Loucy (cell line): ENCODE measurements around the gene ACP7.
"Not testable (repeated sequence)": the region's sequence is repeated elsewhere in the genome, so short reads cannot be mapped to it uniquely, and the experiment has no call there.

ENCODE experiments used
- H2AFZ ChIP-seq: fragments of 200-600 bp; sonication (generic); 2 replicates; pipeline ENCODE4 v1.6.0; 2016; ENCODE audit warnings: antibody characterized with exemption, mild to moderate bottlenecking, low read length, moderate library complexity
- H3F3A ChIP-seq: fragments of 200-600 bp; 2 replicates; pipeline ENCODE4 v1.6.0; 2016; ENCODE audit warnings: antibody characterized with exemption, low read depth, mild to moderate bottlenecking
- H3K27me3 ChIP-seq: fragments of 200-600 bp; sonication (generic); 2 replicates; pipeline ENCODE4 v1.6.1; 2014; ENCODE audit warnings: low read length, mild to moderate bottlenecking; ENCODE audit not compliant: insufficient read depth, poor library complexity, severe bottlenecking
- H3K36me3 ChIP-seq: fragments of 200-600 bp; sonication (generic); 2 replicates; pipeline ENCODE4 v1.6.1; 2016; ENCODE audit warnings: low read length; ENCODE audit not compliant: insufficient read depth
- H3K4me1 ChIP-seq: fragments of 200-600 bp; sonication (generic); 2 replicates; pipeline ENCODE4 v1.5.1; 2014; ENCODE audit warnings: low read length, mild to moderate bottlenecking; ENCODE audit not compliant: insufficient read depth, poor library complexity, severe bottlenecking
- H3K4me2 ChIP-seq: fragments of 200-600 bp; sonication (generic); 2 replicates; pipeline ENCODE4 v1.6.0; 2014; ENCODE audit warnings: antibody characterized with exemption, low read length, low read depth, mild to moderate bottlenecking; ENCODE audit not compliant: poor library complexity, severe bottlenecking
- H3K4me3 ChIP-seq: fragments of 200-600 bp; sonication (generic); 2 replicates; pipeline ENCODE4 v1.5.1; 2014; ENCODE audit warnings: low read length, mild to moderate bottlenecking, mixed read lengths; ENCODE audit not compliant: poor library complexity, severe bottlenecking
- H3K79me2 ChIP-seq: fragments of 200-600 bp; sonication (generic); 2 replicates; pipeline ENCODE4 v1.6.1; 2014; ENCODE audit warnings: low read length; ENCODE audit not compliant: insufficient read depth
- H3K9ac ChIP-seq: fragments of 200-600 bp; sonication (generic); 2 replicates; pipeline ENCODE4 v1.6.0; 2014; ENCODE audit warnings: mild to moderate bottlenecking, low read depth, low read length, moderate library complexity; ENCODE audit not compliant: poor library complexity, severe bottlenecking
- H3K9me2 ChIP-seq: fragments of 200-600 bp; sonication (generic); replicated peaks from 2 replicates; pipeline ENCODE4 v1.6.1; 2016; ENCODE audit warnings: low read depth, low read length, mixed read lengths
- H3K9me3 ChIP-seq: fragments of 200-600 bp; sonication (generic); 2 replicates; pipeline ENCODE4 v1.6.1; 2014; ENCODE audit warnings: mild to moderate bottlenecking, antibody characterized with exemption, low read length, low read depth; ENCODE audit not compliant: insufficient read depth
- H4K20me1 ChIP-seq: fragments of 200-600 bp; sonication (generic); 2 replicates; pipeline ENCODE4 v1.6.0; 2014; ENCODE audit warnings: antibody characterized with exemption, low read length, mild to moderate bottlenecking; ENCODE audit not compliant: insufficient read depth, poor library complexity, severe bottlenecking
- EZH2phosphoT487 ChIP-seq: fragments of 200-600 bp; IDR thresholded peaks from 2 replicates; pipeline ENCODE4 v1.6.1; 2018; ENCODE audit warnings: antibody characterized with exemption, mild to moderate bottlenecking, moderate library complexity, borderline replicate concordance
- TF ChIP-seq, protein P1 (sequence below): fragments of 200-600 bp; sonication (generic); conservative IDR thresholded peaks from 2 replicates; pipeline ENCODE4 v1.5.1; 2014; ENCODE audit warnings: mild to moderate bottlenecking, antibody characterized with exemption, low read length

Gene ACP7

DNA sequence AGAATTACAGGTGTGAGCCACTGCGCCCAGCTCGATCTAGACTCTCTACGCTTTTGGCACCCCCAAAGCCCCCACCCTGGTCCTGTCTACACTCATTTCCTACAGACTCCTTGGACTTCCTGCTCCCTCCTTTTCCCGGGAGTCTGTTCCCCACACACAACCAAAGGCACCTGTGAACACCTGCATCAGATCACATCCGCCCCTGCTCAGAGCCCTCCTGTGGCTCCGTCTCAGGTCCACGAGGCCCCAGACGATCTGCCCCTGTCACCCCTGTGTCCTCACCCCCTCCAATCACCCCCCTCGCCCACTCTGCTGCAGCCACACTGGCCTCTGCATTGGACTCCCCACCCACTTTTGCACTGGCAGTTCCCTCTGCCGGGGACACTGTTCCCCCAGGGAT, 29.0 kb downstream of the ACP7 start:
- no peak overlapping the region for H3K9ac ChIP-seq
- no peak overlapping the region for H2AFZ ChIP-seq
- TF ChIP-seq, protein P1, sequence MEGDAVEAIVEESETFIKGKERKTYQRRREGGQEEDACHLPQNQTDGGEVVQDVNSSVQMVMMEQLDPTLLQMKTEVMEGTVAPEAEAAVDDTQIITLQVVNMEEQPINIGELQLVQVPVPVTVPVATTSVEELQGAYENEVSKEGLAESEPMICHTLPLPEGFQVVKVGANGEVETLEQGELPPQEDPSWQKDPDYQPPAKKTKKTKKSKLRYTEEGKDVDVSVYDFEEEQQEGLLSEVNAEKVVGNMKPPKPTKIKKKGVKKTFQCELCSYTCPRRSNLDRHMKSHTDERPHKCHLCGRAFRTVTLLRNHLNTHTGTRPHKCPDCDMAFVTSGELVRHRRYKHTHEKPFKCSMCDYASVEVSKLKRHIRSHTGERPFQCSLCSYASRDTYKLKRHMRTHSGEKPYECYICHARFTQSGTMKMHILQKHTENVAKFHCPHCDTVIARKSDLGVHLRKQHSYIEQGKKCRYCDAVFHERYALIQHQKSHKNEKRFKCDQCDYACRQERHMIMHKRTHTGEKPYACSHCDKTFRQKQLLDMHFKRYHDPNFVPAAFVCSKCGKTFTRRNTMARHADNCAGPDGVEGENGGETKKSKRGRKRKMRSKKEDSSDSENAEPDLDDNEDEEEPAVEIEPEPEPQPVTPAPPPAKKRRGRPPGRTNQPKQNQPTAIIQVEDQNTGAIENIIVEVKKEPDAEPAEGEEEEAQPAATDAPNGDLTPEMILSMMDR: no peak
- TF ChIP-seq EZH2phosphoT487: no peak
- H3K79me2 ChIP-seq: no peaks in the 10 kb centered on the region
- no peaks in the 10 kb centered on the region for H3K27me3 ChIP-seq
- no peaks in the 10 kb centered on the region for H3K4me1 ChIP-seq
- no peaks in the 10 kb centered on the region for H3F3A ChIP-seq
- no peak overlapping the region for H3K4me3 ChIP-seq
- H4K20me1 ChIP-seq: no peaks in the 10 kb centered on the region
- H3K9me3 ChIP-seq: no peaks in the 10 kb centered on the region
- no peaks in the 10 kb centered on the region for H3K36me3 ChIP-seq
- no peaks in the 10 kb centered on the region for H3K9me2 ChIP-seq
- no peak overlapping the region for H3K4me2 ChIP-seq

DNA sequence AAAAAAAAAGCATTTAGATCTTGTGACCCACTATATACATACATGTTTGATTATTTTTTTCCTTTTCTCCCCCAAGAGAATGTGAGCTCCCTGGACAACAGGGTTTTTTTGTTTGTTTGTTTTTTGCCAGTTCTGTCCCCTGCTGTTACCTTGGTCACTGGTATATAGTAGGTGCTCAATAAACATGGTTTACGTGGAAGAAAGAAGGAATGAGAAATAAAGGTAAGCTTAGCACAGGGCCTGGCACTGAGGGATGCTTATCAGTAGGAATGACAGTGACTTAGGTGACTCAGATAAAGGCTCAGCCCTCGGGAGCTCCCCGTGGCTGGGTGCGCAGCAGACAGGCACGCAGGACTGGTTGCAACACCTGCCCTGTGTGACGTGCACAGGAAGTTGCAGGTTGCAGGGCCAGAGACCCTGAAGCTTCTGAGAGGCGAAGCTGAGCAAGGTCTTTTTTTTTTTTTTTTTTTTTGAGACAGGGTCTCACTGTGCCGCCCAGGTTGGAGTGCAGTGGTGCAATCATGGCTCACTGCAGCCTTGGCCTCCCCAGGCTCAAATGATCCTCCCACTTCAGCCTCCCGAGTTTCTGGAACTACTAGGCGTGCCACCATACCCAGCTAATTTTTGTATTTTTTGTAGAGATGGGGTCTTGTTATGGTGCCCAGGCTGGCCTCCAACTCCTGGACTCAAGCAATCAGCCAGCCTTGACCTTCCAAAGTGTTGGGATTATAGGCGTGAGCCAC, 31.1 kb downstream of the ACP7 start:
- Histone ChIP-seq H3K4me3 (no peak overlapping the region), H3K9me2 (no peaks in the 10 kb centered on the region), H4K20me1 (no peaks in the 10 kb centered on the region), H3K9me3 (no peaks in the 10 kb centered on the region), H3K9ac (no peak overlapping the region), H3F3A (no peaks in the 10 kb centered on the region), H3K4me1 (no peaks in the 10 kb centered on the region), H3K79me2 (no peaks in the 10 kb centered on the region), H3K4me2 (no peak overlapping the region), H2AFZ (no peak overlapping the region), H3K27me3 (no peaks in the 10 kb centered on the region), H3K36me3 (no peaks in the 10 kb centered on the region)
- no peak for TF ChIP-seq EZH2phosphoT487
- TF ChIP-seq, protein P1: no peak

- not testable (repeated sequence) for H3K79me2 ChIP-seq, H2AFZ ChIP-seq, H3F3A ChIP-seq, H3K9ac ChIP-seq, H3K9me2 ChIP-seq, H3K4me2 ChIP-seq, H3K4me3 ChIP-seq, H3K4me1 ChIP-seq, H3K36me3 ChIP-seq, H3K9me3 ChIP-seq, H4K20me1 ChIP-seq, H3K27me3 ChIP-seq
These were observed 32.9 kb downstream of the ACP7 start for GRCh38 chr19:39117023-39117422.

- Histone ChIP-seq H3K9ac (no peak overlapping the region), H3F3A (no peaks in the 10 kb centered on the region), H3K4me3 (no peak overlapping the region), H3K79me2 (no peaks in the 10 kb centered on the region), H3K9me2 (no peaks in the 10 kb centered on the region), H3K9me3 (no peaks in the 10 kb centered on the region), H3K36me3 (no peaks in the 10 kb centered on the region), H2AFZ (no peak overlapping the region), H3K27me3 (no peaks in the 10 kb centered on the region), H3K4me2 (no peak overlapping the region), H3K4me1 (no peaks in the 10 kb centered on the region), H4K20me1 (no peaks in the 10 kb centered on the region)
- TF ChIP-seq EZH2phosphoT487: no peak
- TF ChIP-seq, protein P1: no peak
These were observed 35.7 kb downstream of the ACP7 start for GRCh38 chr19:39119830-39120229.
